ENCODE results near the gene TRIM9.

GRCh38 chr14:51139121-51139681 lies 44.3 kb upstream of the TRIM9 start:
- TF ChIP-seq CTCF (conservative IDR thresholded peaks at IDR 0.05; ENCODE audit: low read length) (no peak), EZH2phosphoT487 (IDR thresholded peaks at IDR 0.05; ENCODE audit: borderline replicate concordance) (no peak)
